NB4 (cell line): ENCODE measurements around the gene NRAP.

Experiments used
- DNase-seq: peaks from one replicate; pipeline ENCODE4 v3.0.0; 2010; ENCODE audit warnings: low read depth
- H3K4me3 ChIP-seq: one replicate; pipeline ENCODE4 v1.5.1; 2011; ENCODE audit warnings: mild to moderate bottlenecking, low read depth, low read length, moderate library complexity
- CTCF ChIP-seq: IDR thresholded peaks from one replicate; pipeline ENCODE4 v1.5.1; 2012; ENCODE audit warnings: low read depth, low read length
- MAX ChIP-seq: IDR thresholded peaks from 2 replicates; pipeline ENCODE4 v1.6.1; 2011; ENCODE audit warnings: low read depth, low read length
- MYC ChIP-seq: IDR thresholded peaks from 2 replicates; pipeline ENCODE4 v1.6.1; 2011; ENCODE audit warnings: low read depth, low read length
- POLR2A ChIP-seq: IDR thresholded peaks from 2 replicates; pipeline ENCODE4 v1.6.1; 2011; ENCODE audit warnings: mild to moderate bottlenecking; ENCODE audit not compliant: insufficient read length; ENCODE audit errors: extremely low read depth

The NRAP gene

GRCh38 chr10:113560071-113560470 is 103.8 kb downstream of the NRAP start:
- TF ChIP-seq MYC (no peak), POLR2A (no peak), CTCF (no peak), MAX (no peak)
- no peak overlapping the region for H3K4me3 ChIP-seq
- no peak for DNase-seq

GRCh38 chr10:113557903-113558321 is 105.9 kb downstream of the NRAP start:
- no peak for TF ChIP-seq CTCF
- no peak for TF ChIP-seq MAX
- no peak for TF ChIP-seq MYC
- no peak for TF ChIP-seq POLR2A
- no peak for DNase-seq
- no peak overlapping the region for H3K4me3 ChIP-seq

GRCh38 chr10:113557424-113557862 is 106.4 kb downstream of the NRAP start:
- H3K4me3 ChIP-seq: no peak overlapping the region
- no peak for DNase-seq
- no peak for TF ChIP-seq MAX
- no peak for TF ChIP-seq MYC
- no peak for TF ChIP-seq POLR2A
- TF ChIP-seq CTCF: no peak

GRCh38 chr10:113555751-113556150 is 108.1 kb downstream of the NRAP start:
- no peak for DNase-seq
- no peak for TF ChIP-seq MAX
- no peak for TF ChIP-seq CTCF
- TF ChIP-seq POLR2A: no peak
- TF ChIP-seq MYC: no peak
- H3K4me3 ChIP-seq: no peak overlapping the region

GRCh38 chr10:113555245-113555644 is 108.6 kb downstream of the NRAP start:
- no peak overlapping the region for H3K4me3 ChIP-seq
- no peak for DNase-seq
- no peak for TF ChIP-seq MAX
- no peak for TF ChIP-seq MYC
- no peak for TF ChIP-seq CTCF
- TF ChIP-seq POLR2A: no peak

GRCh38 chr10:113554214-113554613 is 109.6 kb downstream of the NRAP start:
- TF ChIP-seq MAX: no peak
- no peak for DNase-seq
- no peak overlapping the region for H3K4me3 ChIP-seq
